DOHH2 (cell line): Measurements from ENCODE around the gene SMC6.
A peak's percentile ranks its signal among the peaks of the same experiment; 100 is the strongest.

Experiments
- H3F3A ChIP-seq: fragments of 200-600 bp; sonication (generic), shearing (Covaris generic); 2 replicates; pipeline ENCODE4 v1.6.0; 2016; ENCODE audit warnings: antibody characterized with exemption, mild to moderate bottlenecking; ENCODE audit not compliant: control insufficient read depth, insufficient read depth
- H3K27ac ChIP-seq: fragments of 200-600 bp; sonication (generic); 2 replicates; pipeline ENCODE4 v1.5.1; 2014; ENCODE audit warnings: low read depth, mild to moderate bottlenecking, low read length, moderate library complexity
- H3K27me3 ChIP-seq: fragments of 200-600 bp; sonication (generic); 2 replicates; pipeline ENCODE4 v1.6.1; 2014; ENCODE audit warnings: mild to moderate bottlenecking, low read length, mixed read lengths; ENCODE audit not compliant: control insufficient read depth
- H3K36me3 ChIP-seq: fragments of 200-600 bp; sonication (generic); 2 replicates; pipeline ENCODE4 v1.6.1; 2014; ENCODE audit warnings: mild to moderate bottlenecking, low read length, moderate library complexity, mixed read lengths; ENCODE audit not compliant: control insufficient read depth
- H3K4me1 ChIP-seq: fragments of 200-600 bp; sonication (generic); 2 replicates; pipeline ENCODE4 v1.6.1; 2014; ENCODE audit warnings: mild to moderate bottlenecking, low read length, mixed read lengths; ENCODE audit not compliant: control insufficient read depth
- H3K4me2 ChIP-seq: fragments of 200-600 bp; sonication (generic); 2 replicates; pipeline ENCODE4 v1.6.0; 2014; ENCODE audit warnings: mild to moderate bottlenecking, low read length, moderate library complexity
- H3K4me3 ChIP-seq: fragments of 200-600 bp; sonication (generic); 2 replicates; pipeline ENCODE4 v1.5.1; 2014; ENCODE audit warnings: mild to moderate bottlenecking, low read length, mixed read lengths
- H3K79me2 ChIP-seq: fragments of 200-600 bp; sonication (generic); 2 replicates; pipeline ENCODE4 v1.6.1; 2014; ENCODE audit warnings: mild to moderate bottlenecking, low read length, mixed read lengths; ENCODE audit not compliant: control insufficient read depth
- H3K9me2 ChIP-seq: fragments of 200-600 bp; sonication (generic); replicated peaks from 2 replicates; pipeline ENCODE4 v1.6.1; 2014; ENCODE audit warnings: mild to moderate bottlenecking, low read length, mixed read lengths; ENCODE audit not compliant: control insufficient read depth
- H3K9me3 ChIP-seq: fragments of 200-600 bp; sonication (generic); 2 replicates; pipeline ENCODE4 v1.6.1; 2014; ENCODE audit warnings: antibody characterized with exemption, low read length, mixed read lengths; ENCODE audit not compliant: control insufficient read depth, insufficient read depth
- H4K20me1 ChIP-seq: fragments of 200-600 bp; sonication (generic); 2 replicates; pipeline ENCODE4 v1.6.0; 2014; ENCODE audit warnings: low read depth, mild to moderate bottlenecking, antibody characterized with exemption, low read length, moderate library complexity; ENCODE audit not compliant: control insufficient read depth, insufficient read depth
- CTCF ChIP-seq: fragments of 200-600 bp; sonication (generic); IDR thresholded peaks from one replicate; pipeline ENCODE4 v1.5.1; 2014; ENCODE audit warnings: antibody characterized with exemption, mild to moderate bottlenecking, low read depth, low read length; ENCODE audit not compliant: poor library complexity, severe bottlenecking
- EZH2phosphoT487 ChIP-seq: fragments of 200-600 bp; sonication (generic); IDR thresholded peaks from 2 replicates; pipeline ENCODE4 v1.6.1; 2017; ENCODE audit warnings: borderline replicate concordance, mild to moderate bottlenecking, antibody characterized with exemption, low read length, moderate library complexity, mixed read lengths

Gene SMC6

GRCh38 chr2:17646081-17646554 is 107.5 kb downstream of the SMC6 start:
- H3K4me2 ChIP-seq, result peak overlapping the region; percentile 45
- H3K36me3 ChIP-seq, result no peaks in the 10 kb centered on the region
- H3K4me1 ChIP-seq, result peaks cover 9% of the 10 kb centered on the region
- no peaks in the 10 kb centered on the region for H4K20me1 ChIP-seq
- H3K27me3 ChIP-seq, result no peaks in the 10 kb centered on the region
- no peaks in the 10 kb centered on the region for H3K9me2 ChIP-seq
- H3K9me3 ChIP-seq, result no peaks in the 10 kb centered on the region
- peak overlapping the region; percentile 19; the same call in 1 of the 2 replicates for H3K4me3 ChIP-seq
- no peaks in the 10 kb centered on the region for H3F3A ChIP-seq
- H3K27ac ChIP-seq, result no peak overlapping the region
- TF ChIP-seq EZH2phosphoT487, result no peak
- TF ChIP-seq CTCF, result peak; percentile 83
- no peaks in the 10 kb centered on the region for H3K79me2 ChIP-seq

GRCh38 chr2:17644997-17645720 is 108.5 kb downstream of the SMC6 start:
- peaks cover 9% of the 10 kb centered on the region for H3K4me1 ChIP-seq
- H3K4me3 ChIP-seq, result no peak overlapping the region
- H3K9me3 ChIP-seq, result no peaks in the 10 kb centered on the region
- no peaks in the 10 kb centered on the region for H3K9me2 ChIP-seq
- no peak overlapping the region for H3K4me2 ChIP-seq
- H3K36me3 ChIP-seq, result no peaks in the 10 kb centered on the region
- no peak for TF ChIP-seq EZH2phosphoT487
- TF ChIP-seq CTCF, result no peak
- no peaks in the 10 kb centered on the region for H3F3A ChIP-seq
- H4K20me1 ChIP-seq, result no peaks in the 10 kb centered on the region
- H3K27ac ChIP-seq, result no peak overlapping the region
- H3K79me2 ChIP-seq, result no peaks in the 10 kb centered on the region
- H3K27me3 ChIP-seq, result no peaks in the 10 kb centered on the region

- no peaks in the 10 kb centered on the region for H3F3A ChIP-seq
- no peaks in the 10 kb centered on the region for H3K9me2 ChIP-seq
These were observed 110.5 kb downstream of the SMC6 start for GRCh38 chr2:17643031-17643615.

More at GRCh38 chr2:17643031-17643615, 110.5 kb downstream of the SMC6 start:
- Histone ChIP-seq H4K20me1 (no peaks in the 10 kb centered on the region), H3K27me3 (no peaks in the 10 kb centered on the region), H3K4me3 (no peak overlapping the region), H3K36me3 (no peaks in the 10 kb centered on the region), H3K9me3 (no peaks in the 10 kb centered on the region), H3K27ac (no peak overlapping the region), H3K79me2 (no peaks in the 10 kb centered on the region), H3K4me1 (peaks cover 9% of the 10 kb centered on the region), H3K4me2 (no peak overlapping the region)
- TF ChIP-seq CTCF (no peak), EZH2phosphoT487 (no peak)
